ENCODE results near the gene MS4A4E. TPM values are rescaled to one million over a fixed set of nuclear protein-coding genes. Genes with fewer than 3 reads are reported as not detected.

MS4A4E gene
- total and polyA plus RNA-seq, 2 donors (not counting 3 experiments of a cell fraction or from before 2014, with no cell fraction given) = not detected

GRCh38 chr11:60159284-60159683, 83.7 kb downstream of the MS4A4E start:
- H3K27ac ChIP-seq (ENCODE audit: insufficient read depth, low read depth, low read length) = peak overlapping the region; percentile 96
- POLR2A ChIA-PET = interaction anchor here (3.3 kb wide), 1 partner anchor 10 kb away, joined by 17 read pairs; no protein-coding TSS in a partner anchor
- FAIRE-seq (no peak), DNase-seq (ENCODE audit: low read depth, low spot score) (peak; percentile 91)
- H3K4me2 ChIP-seq (ENCODE audit: insufficient read depth, low read length) = no peak overlapping the region
- TF ChIP-seq, protein P1, sequence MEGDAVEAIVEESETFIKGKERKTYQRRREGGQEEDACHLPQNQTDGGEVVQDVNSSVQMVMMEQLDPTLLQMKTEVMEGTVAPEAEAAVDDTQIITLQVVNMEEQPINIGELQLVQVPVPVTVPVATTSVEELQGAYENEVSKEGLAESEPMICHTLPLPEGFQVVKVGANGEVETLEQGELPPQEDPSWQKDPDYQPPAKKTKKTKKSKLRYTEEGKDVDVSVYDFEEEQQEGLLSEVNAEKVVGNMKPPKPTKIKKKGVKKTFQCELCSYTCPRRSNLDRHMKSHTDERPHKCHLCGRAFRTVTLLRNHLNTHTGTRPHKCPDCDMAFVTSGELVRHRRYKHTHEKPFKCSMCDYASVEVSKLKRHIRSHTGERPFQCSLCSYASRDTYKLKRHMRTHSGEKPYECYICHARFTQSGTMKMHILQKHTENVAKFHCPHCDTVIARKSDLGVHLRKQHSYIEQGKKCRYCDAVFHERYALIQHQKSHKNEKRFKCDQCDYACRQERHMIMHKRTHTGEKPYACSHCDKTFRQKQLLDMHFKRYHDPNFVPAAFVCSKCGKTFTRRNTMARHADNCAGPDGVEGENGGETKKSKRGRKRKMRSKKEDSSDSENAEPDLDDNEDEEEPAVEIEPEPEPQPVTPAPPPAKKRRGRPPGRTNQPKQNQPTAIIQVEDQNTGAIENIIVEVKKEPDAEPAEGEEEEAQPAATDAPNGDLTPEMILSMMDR (IDR thresholded peaks at IDR 0.05; ENCODE audit: extremely low read depth in 1 of 2, insufficient read depth in 1 of 2, low read depth in 1 of 2, low read length in 2 of 2) = no peak
- TF ChIP-seq FOS (IDR thresholded peaks at IDR 0.05; ENCODE audit: borderline replicate concordance, insufficient read depth, low read length) = no peak
- no peak for TF ChIP-seq MYC (IDR thresholded peaks at IDR 0.05; ENCODE audit: low read depth, low read length)
- dilution Hi-C loops (cut with MboI; ENCODE audit: extremely low pct_ligation_motif_present, low sequenced_read_pairs) (no loop called here), intact Hi-C loops (cut with micrococcal nuclease) (no loop called here)
- BruUV-seq (replicated peaks) = TSS peak; percentile 72
- H3K36me3 ChIP-seq (ENCODE audit: control insufficient read depth in 2 of 2, extremely low read depth in 1 of 2, insufficient read depth in 2 of 2, low read length in 2 of 2) = no peaks in the 10 kb centered on the region
- peak overlapping the region; percentile 55 for H2AFZ ChIP-seq (ENCODE audit: low read depth, low read length)
- H3K9me1 ChIP-seq (replicated peaks; ENCODE audit: control insufficient read depth, extremely low read depth, insufficient read depth, low read length) = no peaks in the 10 kb centered on the region
- peaks cover 40% of the 10 kb centered on the region for H3K4me1 ChIP-seq (ENCODE audit: control insufficient read depth, extremely low read depth, insufficient read depth, low read length)
- no peaks in the 10 kb centered on the region for H3K79me2 ChIP-seq (ENCODE audit: control insufficient read depth, insufficient read depth, low read length)
- no peak overlapping the region for H3K4me3 ChIP-seq (replicated peaks in 1 of 3; ENCODE audit: insufficient read depth in 1 of 3, low read depth in 1 of 3, low read length in 3 of 3)
- no peaks in the 10 kb centered on the region for H3K9me3 ChIP-seq (replicated peaks; ENCODE audit: control insufficient read depth, insufficient read depth, low read length)
- CTCF ChIA-PET = interaction anchor here (1.2 to 4.0 kb wide), 4 partner anchors 11 to 349 kb away, joined by 3 to 37 read pairs (median 16); partner anchors contain the start of gene MRPL16
- no peaks in the 10 kb centered on the region for H3K27me3 ChIP-seq (ENCODE audit: control insufficient read depth in 2 of 2, insufficient read depth in 2 of 2, low read length in 2 of 2)
- H4K20me1 ChIP-seq (replicated peaks; ENCODE audit: control insufficient read depth, extremely low read depth, insufficient read depth, low read length) = no peaks in the 10 kb centered on the region
- H3K9ac ChIP-seq (replicated peaks; ENCODE audit: extremely low read depth, insufficient read depth, low read length) = peak overlapping the region; percentile 48

DNA sequence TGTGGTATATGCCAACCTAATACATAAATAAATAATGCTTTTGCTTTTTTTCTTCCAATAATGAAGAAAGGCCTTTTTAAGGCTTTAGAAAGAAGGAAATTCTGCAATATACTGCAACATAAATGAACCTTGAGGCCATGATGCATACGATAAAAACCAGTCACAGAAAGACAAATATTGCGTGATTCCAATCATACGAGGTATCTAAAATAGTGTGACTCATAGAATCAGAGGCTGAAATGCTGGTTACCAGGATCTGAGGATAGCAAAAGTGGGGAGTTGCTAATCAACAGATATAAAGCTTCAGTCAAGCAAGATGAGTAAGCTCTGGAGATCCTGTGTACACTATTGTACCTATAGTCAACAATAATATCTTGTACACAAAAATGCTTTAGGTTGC, 84.3 kb downstream of the MS4A4E start:
- dilution Hi-C loops (cut with MboI; ENCODE audit: extremely low pct_ligation_motif_present, low sequenced_read_pairs) = no loop called here
- DNase-seq (ENCODE audit: low read depth, low spot score) = peak; percentile 22
- no peaks in the 10 kb centered on the region for H3K79me2 ChIP-seq (ENCODE audit: control insufficient read depth, insufficient read depth, low read length)
- intact Hi-C loops (cut with micrococcal nuclease) = no loop called here
- H3K4me1 ChIP-seq (ENCODE audit: control insufficient read depth, extremely low read depth, insufficient read depth, low read length) = peaks cover 40% of the 10 kb centered on the region
- CTCF ChIA-PET = interaction anchor here (3.6 to 4.0 kb wide), 2 partner anchors 11 to 93 kb away, joined by 27 to 37 read pairs; no protein-coding TSS in a partner anchor
- H3K27ac ChIP-seq (ENCODE audit: insufficient read depth, low read depth, low read length) = no peak overlapping the region
- H3K27me3 ChIP-seq (ENCODE audit: control insufficient read depth in 2 of 2, insufficient read depth in 2 of 2, low read length in 2 of 2) = no peaks in the 10 kb centered on the region
- no peak overlapping the region for H3K9ac ChIP-seq (replicated peaks; ENCODE audit: extremely low read depth, insufficient read depth, low read length)
- TF ChIP-seq JUN (IDR thresholded peaks at IDR 0.05; ENCODE audit: borderline replicate concordance, insufficient read depth, insufficient read length, low read depth) = no peak
- TF ChIP-seq POLR2AphosphoS5 (IDR thresholded peaks at IDR 0.05; ENCODE audit: insufficient read depth, low read depth, low read length) = no peak
- TF ChIP-seq EZH2 (IDR thresholded peaks at IDR 0.05; ENCODE audit: borderline replicate concordance, low read depth, low read length, severe bottlenecking) = no peak
- POLR2A ChIA-PET = interaction anchor here (3.3 kb wide), 1 partner anchor 11 kb away, joined by 17 read pairs; no protein-coding TSS in a partner anchor
- no peaks in the 10 kb centered on the region for H3K9me3 ChIP-seq (replicated peaks; ENCODE audit: control insufficient read depth, insufficient read depth, low read length)
- no peak overlapping the region for H2AFZ ChIP-seq (ENCODE audit: low read depth, low read length)
- H3K9me1 ChIP-seq (replicated peaks; ENCODE audit: control insufficient read depth, extremely low read depth, insufficient read depth, low read length) = no peaks in the 10 kb centered on the region
- BruUV-seq (replicated peaks) = no TSS peak
- FAIRE-seq = no peak
- H4K20me1 ChIP-seq (replicated peaks; ENCODE audit: control insufficient read depth, extremely low read depth, insufficient read depth, low read length) = no peaks in the 10 kb centered on the region
- no peak overlapping the region for H3K4me2 ChIP-seq (ENCODE audit: insufficient read depth, low read length)
- no peaks in the 10 kb centered on the region for H3K36me3 ChIP-seq (ENCODE audit: control insufficient read depth in 2 of 2, extremely low read depth in 1 of 2, insufficient read depth in 2 of 2, low read length in 2 of 2)
- no peak overlapping the region for H3K4me3 ChIP-seq (replicated peaks in 1 of 3; ENCODE audit: insufficient read depth in 1 of 3, low read depth in 1 of 3, low read length in 3 of 3)

Data from endothelial cell of umbilical vein (primary cell).